Ascending aorta (tissue), 2 donors: ENCODE results near the gene KCNE3. TPM values are rescaled to one million over a fixed set of nuclear protein-coding genes. Genes with fewer than 3 reads are reported as not detected.

Source experiments
- DNase-seq, 2 donors: peaks; one replicate each; pipeline ENCODE4 v3.0.0-alpha.2; 2019; ENCODE audit warnings: low spot score in 2 of 2
- H3K27ac ChIP-seq, 2 donors: fragments of 200-600 bp; sonication (generic); one replicate each; pipeline ENCODE4 v1.5.1; 2016 to 2017; ENCODE audit warnings: mild to moderate bottlenecking in 1 of 2
- H3K27me3 ChIP-seq: fragments of 200-600 bp; sonication (generic); one replicate; pipeline ENCODE4 v1.5.1; 2017
- H3K36me3 ChIP-seq, 2 donors: fragments of 200-600 bp; sonication (generic); one replicate each; pipeline ENCODE4 v1.5.1; 2016
- H3K4me1 ChIP-seq, 2 donors: fragments of 200-600 bp; sonication (generic); one replicate each; pipeline ENCODE4 v1.5.1; 2016 to 2017; ENCODE audit warnings: mild to moderate bottlenecking in 1 of 2
- H3K4me3 ChIP-seq, 2 donors: fragments of 200-600 bp; sonication (generic); one replicate each; pipeline ENCODE4 v1.5.1; 2016 to 2017; ENCODE audit warnings: mild to moderate bottlenecking in 1 of 2
- H3K9me3 ChIP-seq, 2 donors: fragments of 200-600 bp; sonication (generic); one replicate each; pipeline ENCODE4 v1.5.1; 2016
- intact Hi-C: fragments of 100-400 bp; cut with DNase I; formaldehyde crosslinking; loops from one replicate; pipeline ENCODE4 v1.15.1; 2023
- total RNA-seq: library from RNA; depleted of rRNA; stranded (reverse); fragments of >200 nt; gene quantifications from one replicate; pipeline ENCODE4 v1.1.0, GENCODE V29; 2016
- TF ChIP-seq, protein P1 (sequence below), 3 experiments: fragments of 200-600 bp in 2 of 3; fragments of 450-650 bp in 1 of 3; sonication (generic) in 2 of 3; IDR thresholded peaks; one replicate each; pipeline ENCODE4 v1.5.1; 2016 to 2019; ENCODE audit warnings: antibody characterized with exemption in 3 of 3, mild to moderate bottlenecking in 1 of 3, moderate library complexity in 1 of 3

The KCNE3 gene
- total RNA-seq, 1 donor from 2014 or later: not detected

DNA sequence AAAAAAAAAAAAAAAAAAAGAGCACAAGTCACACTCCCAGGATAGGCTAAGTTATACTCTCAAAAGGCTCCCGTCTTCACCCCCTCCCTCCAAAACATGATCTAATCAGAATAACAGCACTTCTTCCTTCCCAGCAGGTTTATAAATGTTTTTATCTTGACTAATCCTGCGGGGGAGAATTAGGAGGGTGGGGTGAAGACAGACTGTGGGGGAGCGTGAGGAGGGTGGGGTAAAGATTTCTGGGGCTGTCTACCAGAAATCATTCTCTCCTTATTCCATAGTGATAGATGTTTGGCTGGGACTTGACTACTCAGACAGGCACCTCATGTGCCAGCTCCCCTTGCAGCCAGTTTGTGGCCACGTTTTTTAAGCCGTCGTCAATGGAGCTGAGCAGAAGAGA lies 17.0 kb downstream of the KCNE3 start:
- Histone ChIP-seq H3K9me3 (no peaks in the 10 kb centered on the region), H3K4me3 (no peak overlapping the region), H3K27me3 (no peaks in the 10 kb centered on the region), H3K4me1 (no peaks in the 10 kb centered on the region), H3K36me3 (no peaks in the 10 kb centered on the region), H3K27ac (no peak overlapping the region)
- TF ChIP-seq, protein P1, sequence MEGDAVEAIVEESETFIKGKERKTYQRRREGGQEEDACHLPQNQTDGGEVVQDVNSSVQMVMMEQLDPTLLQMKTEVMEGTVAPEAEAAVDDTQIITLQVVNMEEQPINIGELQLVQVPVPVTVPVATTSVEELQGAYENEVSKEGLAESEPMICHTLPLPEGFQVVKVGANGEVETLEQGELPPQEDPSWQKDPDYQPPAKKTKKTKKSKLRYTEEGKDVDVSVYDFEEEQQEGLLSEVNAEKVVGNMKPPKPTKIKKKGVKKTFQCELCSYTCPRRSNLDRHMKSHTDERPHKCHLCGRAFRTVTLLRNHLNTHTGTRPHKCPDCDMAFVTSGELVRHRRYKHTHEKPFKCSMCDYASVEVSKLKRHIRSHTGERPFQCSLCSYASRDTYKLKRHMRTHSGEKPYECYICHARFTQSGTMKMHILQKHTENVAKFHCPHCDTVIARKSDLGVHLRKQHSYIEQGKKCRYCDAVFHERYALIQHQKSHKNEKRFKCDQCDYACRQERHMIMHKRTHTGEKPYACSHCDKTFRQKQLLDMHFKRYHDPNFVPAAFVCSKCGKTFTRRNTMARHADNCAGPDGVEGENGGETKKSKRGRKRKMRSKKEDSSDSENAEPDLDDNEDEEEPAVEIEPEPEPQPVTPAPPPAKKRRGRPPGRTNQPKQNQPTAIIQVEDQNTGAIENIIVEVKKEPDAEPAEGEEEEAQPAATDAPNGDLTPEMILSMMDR (IDR thresholded peaks at IDR 0.05): no peak
- intact Hi-C loops: no loop called here
- no peak for DNase-seq

DNA sequence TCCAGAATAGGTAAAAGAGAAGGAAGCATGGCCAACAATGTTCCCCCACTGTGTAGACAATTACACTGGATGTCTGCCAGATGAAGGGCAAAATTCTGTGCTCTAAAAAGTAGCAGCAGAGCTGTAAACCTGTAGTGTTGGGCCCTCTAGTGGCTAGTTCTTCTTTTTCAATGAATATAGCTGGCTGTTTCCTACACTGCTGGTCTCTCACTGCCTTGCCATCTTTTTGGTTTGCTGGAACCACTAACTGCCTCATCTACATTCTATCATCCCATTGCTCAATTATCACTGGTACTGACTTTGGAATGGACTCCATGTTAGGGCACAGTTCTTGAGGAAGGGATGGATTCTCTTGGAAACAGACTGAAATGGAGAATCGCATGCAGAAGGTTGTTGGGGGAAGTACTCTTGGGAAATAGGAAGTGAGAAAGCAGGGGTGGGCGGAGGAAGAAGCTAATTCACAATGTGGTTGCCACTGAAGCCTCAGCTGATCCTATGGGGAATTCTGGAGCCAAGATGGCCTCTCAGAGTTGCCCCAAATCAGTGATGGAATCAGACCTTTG lies 17.9 kb downstream of the KCNE3 start:
- DNase-seq: peak in 1 of 2 donors; percentile 71

DNA sequence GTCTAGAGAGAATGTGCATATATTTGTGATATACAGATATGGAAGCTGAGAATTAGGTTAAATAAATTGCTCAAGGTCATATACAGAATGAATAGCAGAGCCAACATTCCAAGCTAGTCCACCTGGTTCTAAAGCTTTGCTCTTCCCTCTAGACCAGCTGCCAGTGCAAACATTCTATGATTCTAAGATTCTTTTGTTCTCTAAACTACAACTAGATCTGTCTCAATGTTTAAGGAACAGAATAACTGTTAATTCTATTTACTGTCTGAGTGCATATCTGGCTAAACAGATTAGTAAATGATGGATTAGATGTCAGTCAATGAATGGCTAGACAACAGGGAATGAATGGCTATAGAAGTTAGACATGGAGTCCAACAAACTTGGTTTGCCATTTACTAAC lies 19.6 kb downstream of the KCNE3 start:
- intact Hi-C loops: no loop called here
- Histone ChIP-seq H3K27me3 (no peaks in the 10 kb centered on the region), H3K4me1 (peaks cover 8% of the 10 kb centered on the region in 2 donors), H3K9me3 (no peaks in the 10 kb centered on the region), H3K27ac (no peak overlapping the region), H3K36me3 (no peaks in the 10 kb centered on the region), H3K4me3 (no peak overlapping the region)
- TF ChIP-seq, protein P1 (IDR thresholded peaks at IDR 0.05): no peak
- no peak for DNase-seq

More for the DNA sequence above, 17.9 kb downstream of the KCNE3 start:
- no peaks in the 10 kb centered on the region for H3K9me3 ChIP-seq
- H3K4me3 ChIP-seq: no peak overlapping the region
- H3K36me3 ChIP-seq: no peaks in the 10 kb centered on the region
- H3K4me1 ChIP-seq: no peaks in the 10 kb centered on the region
- TF ChIP-seq, protein P1 (IDR thresholded peaks at IDR 0.05): peak; percentile 61 to 88 (median 73)
- intact Hi-C loops: loop anchor here (1.0 kb wide), 2 partner anchors 61 to 194 kb away; no protein-coding TSS in a partner anchor
- no peaks in the 10 kb centered on the region for H3K27me3 ChIP-seq
- no peak overlapping the region for H3K27ac ChIP-seq

DNA sequence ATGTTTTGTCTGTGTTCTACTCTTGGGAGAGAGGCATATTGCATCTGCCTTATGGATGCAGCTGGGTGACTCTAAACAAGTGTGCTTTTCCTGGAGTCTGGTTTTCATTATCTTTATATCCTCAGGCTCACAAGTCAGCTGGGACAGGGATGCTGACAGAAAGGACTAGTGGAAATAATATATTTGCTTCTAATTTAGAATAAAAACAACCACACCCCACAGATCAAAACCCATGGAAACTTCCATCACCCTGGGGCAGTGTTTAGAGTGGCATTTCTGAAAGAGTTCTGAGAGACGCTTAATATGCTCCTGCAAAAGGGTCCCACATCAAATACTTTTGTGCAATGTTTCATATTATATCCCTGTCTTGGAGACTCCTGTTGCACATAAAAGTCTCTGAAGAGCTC lies 20.8 kb downstream of the KCNE3 start:
- Histone ChIP-seq H3K4me3 (no peak overlapping the region), H3K27ac (no peak overlapping the region), H3K36me3 (no peaks in the 10 kb centered on the region), H3K27me3 (no peaks in the 10 kb centered on the region), H3K4me1 (peaks cover 8% of the 10 kb centered on the region in 2 donors), H3K9me3 (no peaks in the 10 kb centered on the region)
- TF ChIP-seq, protein P1 (IDR thresholded peaks at IDR 0.05): no peak
- intact Hi-C loops: no loop called here
- DNase-seq: no peak

DNA sequence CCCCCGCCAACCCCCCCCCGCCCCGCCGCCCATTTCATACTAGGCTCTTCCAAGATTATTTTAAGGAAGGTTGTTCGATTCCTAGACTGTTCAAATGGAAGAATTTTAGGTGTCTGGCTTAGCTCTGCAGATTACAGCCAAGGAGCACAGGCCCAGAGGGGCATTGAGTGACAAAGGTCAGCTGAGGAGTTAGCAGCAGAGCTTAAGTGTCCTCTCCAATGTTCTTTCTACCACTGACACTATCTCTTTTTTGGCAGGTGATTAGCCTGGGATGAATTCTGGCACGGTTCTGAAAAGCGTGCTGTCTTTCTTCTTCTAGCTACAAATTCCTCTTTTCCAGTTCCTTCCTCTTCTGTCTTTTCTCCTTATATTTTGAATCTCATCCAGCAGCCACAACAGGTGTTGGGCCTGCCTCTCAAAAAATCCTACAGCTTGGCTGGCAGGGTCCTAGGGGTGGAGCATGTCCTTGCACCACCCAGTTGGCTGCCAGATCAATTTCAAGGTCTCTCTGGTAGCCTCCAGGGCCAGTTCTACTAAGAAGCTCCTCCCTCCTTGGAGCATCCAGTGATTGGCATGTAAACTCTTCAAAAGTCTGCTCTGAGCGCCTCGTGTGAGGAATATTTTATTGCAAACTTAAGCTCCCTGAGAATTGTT lies 23.0 kb downstream of the KCNE3 start:
- DNase-seq: no peak
- H3K27me3 ChIP-seq: no peaks in the 10 kb centered on the region
- TF ChIP-seq, protein P1 (IDR thresholded peaks at IDR 0.05): no peak
- H3K9me3 ChIP-seq: no peaks in the 10 kb centered on the region
- no peaks in the 10 kb centered on the region for H3K36me3 ChIP-seq
- H3K4me3 ChIP-seq: no peak overlapping the region
- intact Hi-C loops: no loop called here
- peaks cover 8% of the 10 kb centered on the region in 2 donors for H3K4me1 ChIP-seq
- peak overlapping the region; percentile 27 to 33 for H3K27ac ChIP-seq
